KMS-11 (cell line): ENCODE results near the gene SLC34A1.

Source experiments
- H2AFZ ChIP-seq: fragments of 200-600 bp; sonication (generic); 2 replicates; pipeline ENCODE4 v1.6.1; 2016; ENCODE audit warnings: antibody characterized with exemption, mixed run types, low read depth
- H3K27ac ChIP-seq: fragments of 200-600 bp; sonication (generic); 2 replicates; pipeline ENCODE4 v1.6.1; 2016; ENCODE audit warnings: mild to moderate bottlenecking, mixed run types
- H3K27me3 ChIP-seq: fragments of 200-600 bp; sonication (generic); 2 replicates; pipeline ENCODE4 v1.6.1; 2017; ENCODE audit warnings: mild to moderate bottlenecking, low read depth, mixed run types, moderate library complexity; ENCODE audit not compliant: insufficient read depth
- H3K36me3 ChIP-seq: fragments of 200-600 bp; sonication (generic); 2 replicates; pipeline ENCODE4 v1.6.1; 2017; ENCODE audit warnings: mild to moderate bottlenecking, mixed run types; ENCODE audit not compliant: insufficient read depth
- H3K4me1 ChIP-seq: fragments of 200-600 bp; sonication (generic); 2 replicates; pipeline ENCODE4 v1.6.1; 2016; ENCODE audit warnings: mild to moderate bottlenecking, low read depth, mixed run types; ENCODE audit not compliant: poor library complexity, severe bottlenecking
- H3K4me2 ChIP-seq: fragments of 200-600 bp; sonication (generic); 2 replicates; pipeline ENCODE4 v1.7.0; 2016; ENCODE audit warnings: mild to moderate bottlenecking, mixed run types
- H3K4me3 ChIP-seq: fragments of 200-600 bp; sonication (generic); IDR thresholded peaks from 2 replicates; pipeline ENCODE4 v1.6.1; 2017; ENCODE audit warnings: low read depth, low read length, mixed read lengths; ENCODE audit not compliant: insufficient read depth
- H3K79me2 ChIP-seq: fragments of 200-600 bp; sonication (generic); 2 replicates; pipeline ENCODE4 v1.6.1; 2016; ENCODE audit warnings: low read depth, mixed run types; ENCODE audit not compliant: insufficient read depth
- H3K9ac ChIP-seq: fragments of 200-600 bp; sonication (generic); 2 replicates; pipeline ENCODE4 v1.6.1; 2016; ENCODE audit warnings: mild to moderate bottlenecking, mixed run types
- H4K20me1 ChIP-seq: fragments of 200-600 bp; sonication (generic); 2 replicates; pipeline ENCODE4 v1.6.1; 2016; ENCODE audit warnings: mild to moderate bottlenecking, mixed run types; ENCODE audit not compliant: insufficient read depth
- TF ChIP-seq, protein P1 (sequence below): fragments of 200-600 bp; sonication (generic); conservative IDR thresholded peaks from 2 replicates; pipeline ENCODE4 v1.6.1; 2017; ENCODE audit warnings: low read depth, mild to moderate bottlenecking, antibody characterized with exemption, low read length, moderate library complexity, mixed read lengths

Gene SLC34A1

DNA sequence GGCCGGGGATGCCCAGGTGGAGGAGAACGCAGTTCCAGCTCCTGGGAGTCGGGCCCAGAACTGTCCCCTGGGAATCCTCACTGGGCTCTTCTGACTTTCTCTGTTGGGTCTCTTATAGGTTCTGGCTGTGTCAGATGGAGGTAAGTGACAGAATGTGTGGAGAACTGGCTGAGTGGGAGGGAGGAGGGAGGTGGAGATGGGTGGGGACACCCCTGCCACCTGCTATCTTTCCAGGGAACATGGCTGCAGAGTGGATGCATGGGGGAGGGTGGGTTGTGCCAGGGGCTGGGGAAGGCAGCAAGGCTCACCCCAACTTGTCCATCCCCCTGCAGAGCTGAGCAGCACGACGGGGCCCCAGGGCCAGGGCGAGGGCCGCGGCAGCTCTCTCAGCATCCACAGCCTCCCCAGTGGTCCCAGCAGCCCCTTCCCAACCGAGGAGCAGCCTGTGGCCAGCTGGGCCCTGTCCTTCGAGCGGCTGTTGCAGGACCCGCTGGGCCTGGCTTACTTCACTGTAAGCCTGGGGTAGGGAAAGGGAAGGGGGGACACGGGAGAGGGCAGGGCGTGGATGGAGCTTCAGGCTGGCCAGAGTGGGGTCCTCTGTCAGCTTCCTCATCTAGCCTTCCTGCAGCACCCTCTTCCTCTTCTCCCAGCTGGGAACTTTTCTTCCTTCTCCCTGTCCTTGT, 18.2 kb upstream of the SLC34A1 start:
- Histone ChIP-seq H3K4me2 (no peak overlapping the region), H2AFZ (no peak overlapping the region)

DNA sequence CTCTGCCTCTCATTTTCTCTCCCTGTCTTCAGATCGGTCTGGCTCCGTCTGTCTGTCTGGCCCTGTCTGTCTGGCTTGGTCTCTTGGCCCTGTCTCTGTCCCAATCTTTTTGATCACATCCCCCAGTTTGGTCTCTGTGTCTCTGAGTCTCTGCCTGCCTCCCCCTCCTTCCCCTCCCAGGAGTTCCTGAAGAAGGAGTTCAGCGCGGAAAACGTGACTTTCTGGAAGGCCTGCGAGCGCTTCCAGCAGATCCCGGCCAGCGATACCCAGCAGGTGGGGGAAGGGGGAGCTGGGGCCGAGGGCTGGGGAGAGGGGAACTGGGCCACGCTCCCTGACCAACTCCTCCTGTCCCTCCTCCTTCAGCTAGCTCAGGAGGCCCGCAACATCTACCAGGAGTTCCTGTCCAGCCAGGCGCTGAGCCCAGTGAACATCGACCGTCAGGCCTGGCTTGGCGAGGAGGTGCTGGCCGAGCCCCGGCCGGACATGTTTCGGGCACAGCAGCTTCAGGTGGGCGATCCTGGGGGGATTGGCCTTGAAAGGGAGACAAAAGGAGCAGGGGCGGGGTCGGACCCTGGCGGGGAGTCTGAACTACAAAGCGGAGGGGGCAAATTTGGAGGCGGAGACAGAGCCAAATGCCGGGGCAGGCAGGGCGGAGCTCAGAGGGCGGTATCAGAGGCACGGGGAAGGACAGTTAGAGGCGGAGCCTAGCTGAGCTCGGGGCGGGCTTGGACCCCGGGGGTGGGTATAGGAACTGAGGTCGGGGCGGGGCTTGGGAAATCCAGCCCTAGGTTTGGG, 17.5 kb upstream of the SLC34A1 start:
- no peaks in the 10 kb centered on the region for H3K79me2 ChIP-seq
- TF ChIP-seq, protein P1, sequence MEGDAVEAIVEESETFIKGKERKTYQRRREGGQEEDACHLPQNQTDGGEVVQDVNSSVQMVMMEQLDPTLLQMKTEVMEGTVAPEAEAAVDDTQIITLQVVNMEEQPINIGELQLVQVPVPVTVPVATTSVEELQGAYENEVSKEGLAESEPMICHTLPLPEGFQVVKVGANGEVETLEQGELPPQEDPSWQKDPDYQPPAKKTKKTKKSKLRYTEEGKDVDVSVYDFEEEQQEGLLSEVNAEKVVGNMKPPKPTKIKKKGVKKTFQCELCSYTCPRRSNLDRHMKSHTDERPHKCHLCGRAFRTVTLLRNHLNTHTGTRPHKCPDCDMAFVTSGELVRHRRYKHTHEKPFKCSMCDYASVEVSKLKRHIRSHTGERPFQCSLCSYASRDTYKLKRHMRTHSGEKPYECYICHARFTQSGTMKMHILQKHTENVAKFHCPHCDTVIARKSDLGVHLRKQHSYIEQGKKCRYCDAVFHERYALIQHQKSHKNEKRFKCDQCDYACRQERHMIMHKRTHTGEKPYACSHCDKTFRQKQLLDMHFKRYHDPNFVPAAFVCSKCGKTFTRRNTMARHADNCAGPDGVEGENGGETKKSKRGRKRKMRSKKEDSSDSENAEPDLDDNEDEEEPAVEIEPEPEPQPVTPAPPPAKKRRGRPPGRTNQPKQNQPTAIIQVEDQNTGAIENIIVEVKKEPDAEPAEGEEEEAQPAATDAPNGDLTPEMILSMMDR, result no peak
- no peak overlapping the region for H3K4me2 ChIP-seq
- H3K27me3 ChIP-seq, result no peaks in the 10 kb centered on the region
- H3K27ac ChIP-seq, result no peak overlapping the region
- H3K4me3 ChIP-seq, result no peak overlapping the region
- H2AFZ ChIP-seq, result no peak overlapping the region
- H3K9ac ChIP-seq, result no peak overlapping the region
- no peaks in the 10 kb centered on the region for H4K20me1 ChIP-seq
- no peaks in the 10 kb centered on the region for H3K36me3 ChIP-seq
- peaks cover 41% of the 10 kb centered on the region for H3K4me1 ChIP-seq

More for the DNA sequence above, 18.2 kb upstream of the SLC34A1 start:
- no peaks in the 10 kb centered on the region for H3K27me3 ChIP-seq
- H3K27ac ChIP-seq, result no peak overlapping the region
- no peak overlapping the region for H3K9ac ChIP-seq
- H3K79me2 ChIP-seq, result no peaks in the 10 kb centered on the region
- TF ChIP-seq, protein P1, result no peak
- H3K4me1 ChIP-seq, result peaks cover 48% of the 10 kb centered on the region
- H4K20me1 ChIP-seq, result no peaks in the 10 kb centered on the region
- H3K4me3 ChIP-seq, result no peak overlapping the region
- no peaks in the 10 kb centered on the region for H3K36me3 ChIP-seq

DNA sequence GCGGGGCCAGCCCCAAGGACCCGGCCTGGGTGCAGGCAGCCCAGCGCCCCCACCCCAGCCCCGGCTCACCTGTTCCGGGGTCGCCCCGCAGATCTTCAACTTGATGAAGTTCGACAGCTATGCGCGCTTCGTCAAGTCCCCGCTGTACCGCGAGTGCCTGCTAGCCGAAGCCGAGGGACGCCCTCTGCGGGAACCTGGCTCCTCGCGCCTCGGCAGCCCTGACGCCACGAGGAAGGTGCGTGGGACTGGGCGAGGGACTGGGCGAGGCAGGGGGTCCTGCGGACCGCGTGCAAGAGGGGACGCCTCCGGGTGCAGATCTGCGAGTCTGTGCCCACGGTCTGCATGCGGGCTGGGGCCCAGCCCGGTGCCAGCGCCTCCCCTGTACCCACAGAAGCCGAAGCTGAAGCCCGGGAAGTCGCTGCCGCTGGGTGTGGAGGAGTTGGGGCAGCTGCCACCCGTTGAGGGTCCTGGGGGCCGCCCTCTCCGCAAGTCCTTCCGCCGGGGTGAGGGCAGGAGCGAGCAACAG, 16.8 kb upstream of the SLC34A1 start:
- Histone ChIP-seq H3K27me3 (no peaks in the 10 kb centered on the region), H3K36me3 (no peaks in the 10 kb centered on the region), H3K4me1 (peaks cover 34% of the 10 kb centered on the region), H2AFZ (no peak overlapping the region), H3K27ac (no peak overlapping the region), H3K79me2 (no peaks in the 10 kb centered on the region), H3K9ac (no peak overlapping the region), H3K4me3 (no peak overlapping the region), H3K4me2 (no peak overlapping the region), H4K20me1 (no peaks in the 10 kb centered on the region)
- TF ChIP-seq, protein P1, result no peak

DNA sequence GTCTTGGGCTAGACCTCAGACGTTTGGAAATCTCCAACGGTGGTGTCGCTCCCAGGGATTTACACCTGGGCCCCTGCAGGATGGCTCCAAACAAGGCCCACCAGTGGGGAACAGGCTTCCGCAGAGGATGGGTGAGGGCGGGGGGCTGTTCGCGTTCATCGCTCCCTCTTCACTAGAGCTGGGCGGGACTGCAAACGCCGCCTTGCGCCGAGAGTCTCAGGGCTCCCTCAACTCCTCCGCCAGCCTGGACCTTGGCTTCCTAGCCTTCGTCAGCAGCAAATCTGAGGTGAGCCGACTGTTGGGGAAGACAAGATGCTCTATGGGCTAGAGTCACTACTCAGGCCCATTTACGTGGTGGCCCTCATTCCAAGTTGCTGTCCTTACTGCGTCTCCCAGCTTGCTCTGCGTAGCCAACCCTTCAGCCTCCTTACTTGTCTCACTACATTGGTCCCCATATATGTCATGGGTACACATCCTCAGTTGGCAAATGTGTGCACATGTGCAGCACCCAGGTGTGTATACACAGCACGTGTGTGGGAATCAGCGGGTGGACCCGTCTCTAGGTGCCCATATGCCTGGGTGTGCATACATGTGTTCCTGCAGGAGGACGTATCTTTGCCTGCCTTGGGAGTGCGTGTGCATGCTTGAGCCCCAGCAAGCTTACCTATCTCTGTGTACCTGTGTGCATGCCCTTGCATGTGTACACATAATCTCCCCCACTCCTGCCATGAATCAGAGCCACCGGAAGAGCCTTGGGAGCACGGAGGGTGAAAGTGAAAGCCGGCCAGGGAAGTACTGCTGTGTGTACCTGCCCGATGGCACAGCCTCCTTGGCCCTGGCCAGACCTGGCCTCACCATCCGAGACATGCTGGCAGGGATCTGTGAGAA, 16.0 kb upstream of the SLC34A1 start:
- Histone ChIP-seq H3K9ac (no peak overlapping the region), H2AFZ (no peak overlapping the region), H3K27me3 (no peaks in the 10 kb centered on the region), H3K36me3 (no peaks in the 10 kb centered on the region), H3K4me1 (peaks cover 32% of the 10 kb centered on the region), H3K4me3 (no peak overlapping the region), H3K79me2 (no peaks in the 10 kb centered on the region), H3K27ac (no peak overlapping the region), H4K20me1 (no peaks in the 10 kb centered on the region), H3K4me2 (no peak overlapping the region)
- TF ChIP-seq, protein P1, result no peak
